Activated CD4-positive, alpha-beta T cell treated with anti-CD3 and anti-CD28 coated beads, Interleukin-2, amount 50 U/mL, for 48 hours (primary cell): ENCODE results near the gene KNOP1.
"Not testable (repeated sequence)": the region's sequence is repeated elsewhere in the genome, so short reads cannot be mapped to it uniquely, and the experiment has no call there.

Experiments
- DNase-seq, 2 experiments: peaks; one replicate each; pipeline ENCODE4 v3.0.0-alpha.2; 2020

The KNOP1 gene

GRCh38 chr16:19679281-19679680 is 38.7 kb downstream of the KNOP1 start:
- DNase-seq = not testable (repeated sequence)

GRCh38 chr16:19678804-19679203 is 39.2 kb downstream of the KNOP1 start:
- no peak for DNase-seq

GRCh38 chr16:19677402-19677801 is 40.6 kb downstream of the KNOP1 start:
- no peak for DNase-seq

GRCh38 chr16:19674485-19674884 is 43.5 kb downstream of the KNOP1 start:
- DNase-seq = no peak

GRCh38 chr16:19672378-19672777 is 45.6 kb downstream of the KNOP1 start:
- DNase-seq = no peak

- no peak for DNase-seq
These were observed 51.5 kb downstream of the KNOP1 start for GRCh38 chr16:19666477-19666876.

GRCh38 chr16:19665313-19665712 is 52.7 kb downstream of the KNOP1 start:
- not testable (repeated sequence) for DNase-seq

- no peak for DNase-seq
These were observed 53.9 kb downstream of the KNOP1 start for GRCh38 chr16:19664166-19664565.

- no peak for DNase-seq
These were observed 55.7 kb downstream of the KNOP1 start for GRCh38 chr16:19662351-19662750.

- DNase-seq = no peak
These were observed 57.6 kb downstream of the KNOP1 start for GRCh38 chr16:19660432-19660831.

GRCh38 chr16:19659554-19659953 is 58.5 kb downstream of the KNOP1 start:
- DNase-seq = no peak

GRCh38 chr16:19657831-19658230 is 60.2 kb downstream of the KNOP1 start:
- no peak for DNase-seq

GRCh38 chr16:19655242-19655777 is 62.7 kb downstream of the KNOP1 start:
- DNase-seq = no peak

- DNase-seq = no peak
These were observed 63.9 kb downstream of the KNOP1 start for GRCh38 chr16:19654147-19654546.
